Karpas-422 (cell line): Measurements from ENCODE around the gene PGLYRP3. TPM values are rescaled to one million over a fixed set of nuclear protein-coding genes. Genes with fewer than 3 reads are reported as not detected.

Experiments used
- DNase-seq: peaks from one replicate; pipeline ENCODE4 v3.0.0-alpha.2; 2015
- H2AFZ ChIP-seq: fragments of 200-600 bp; sonication (generic); 2 replicates; pipeline ENCODE4 v1.6.1; 2014; ENCODE audit warnings: antibody characterized with exemption, low read length, mixed read lengths
- H3K27ac ChIP-seq: fragments of 200-600 bp; sonication (generic); 2 replicates; pipeline ENCODE4 v1.5.1; 2014; ENCODE audit warnings: mild to moderate bottlenecking, low read length, moderate library complexity
- H3K27me3 ChIP-seq: fragments of 200-600 bp; sonication (generic); 2 replicates; pipeline ENCODE4 v1.6.1; 2014; ENCODE audit warnings: low read length, mixed read lengths
- H3K36me3 ChIP-seq: fragments of 200-600 bp; sonication (generic); 2 replicates; pipeline ENCODE4 v1.6.1; 2014; ENCODE audit warnings: low read length, mixed read lengths; ENCODE audit not compliant: insufficient read depth
- H3K4me1 ChIP-seq: fragments of 200-600 bp; sonication (generic); 2 replicates; pipeline ENCODE4 v1.6.1; 2014; ENCODE audit warnings: mild to moderate bottlenecking, low read length, mixed read lengths
- H3K4me2 ChIP-seq: fragments of 200-600 bp; sonication (generic); 2 replicates; pipeline ENCODE4 v1.6.1; 2014; ENCODE audit warnings: low read length, low read depth, mild to moderate bottlenecking; ENCODE audit not compliant: poor library complexity, severe bottlenecking
- H3K4me3 ChIP-seq: fragments of 200-600 bp; sonication (generic); 2 replicates; pipeline ENCODE4 v1.5.1; 2014; ENCODE audit warnings: mild to moderate bottlenecking, antibody characterized with exemption, low read length, mixed read lengths
- H3K79me2 ChIP-seq: fragments of 200-600 bp; sonication (generic); 2 replicates; pipeline ENCODE4 v1.6.1; 2014; ENCODE audit warnings: mild to moderate bottlenecking, low read length, mixed read lengths
- H3K9ac ChIP-seq: fragments of 200-600 bp; sonication (generic); 2 replicates; pipeline ENCODE4 v1.6.0; 2014; ENCODE audit warnings: low read length
- H3K9me2 ChIP-seq: fragments of 200-600 bp; sonication (generic), shearing (Covaris generic); replicated peaks from 2 replicates; pipeline ENCODE4 v1.6.0; 2014; ENCODE audit warnings: mild to moderate bottlenecking, low read length, moderate library complexity; ENCODE audit not compliant: insufficient read depth
- H3K9me3 ChIP-seq: fragments of 300-700, 200-600 bp; sonication (generic); 2 replicates; pipeline ENCODE4 v1.6.1; 2014; ENCODE audit warnings: low read length, mixed read lengths
- H4K20me1 ChIP-seq: fragments of 200-600 bp; sonication (generic); 2 replicates; pipeline ENCODE4 v1.6.1; 2014; ENCODE audit warnings: mild to moderate bottlenecking, antibody characterized with exemption, low read length, low read depth; ENCODE audit not compliant: insufficient read depth
- total RNA-seq: library from RNA; depleted of rRNA; stranded (reverse); fragments of >200 nt; shearing (Covaris generic); gene quantifications from 2 replicates; pipeline ENCODE4 v1.2.3, GENCODE V29; 2014; ENCODE audit warnings: low replicate concordance

The PGLYRP3 gene
- total RNA-seq, 1 experiment from 2014 or later: not detected

DNA sequence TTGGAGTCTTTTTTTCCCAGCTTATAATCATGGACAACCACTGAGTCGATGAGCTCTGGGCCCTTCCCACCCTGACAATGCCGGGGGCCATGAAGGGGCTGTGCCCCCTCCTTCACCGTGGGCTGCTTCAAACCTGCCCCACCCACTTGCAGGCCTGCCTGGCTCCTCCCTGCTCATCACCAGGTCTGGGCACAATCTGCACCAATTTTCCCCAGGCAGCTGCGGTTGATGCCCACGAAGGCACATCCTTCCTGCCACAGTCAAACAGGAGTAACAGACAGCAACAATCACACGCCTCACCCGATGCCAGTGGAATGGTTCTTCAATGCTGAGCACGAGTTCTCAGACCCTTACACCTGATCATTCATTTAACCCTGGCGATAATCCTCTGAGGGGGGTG, 18.9 kb downstream of the PGLYRP3 start:
- Histone ChIP-seq H3K4me3 (no peak overlapping the region), H3K9ac (no peak overlapping the region), H3K36me3 (no peaks in the 10 kb centered on the region), H2AFZ (no peak overlapping the region), H4K20me1 (no peaks in the 10 kb centered on the region), H3K79me2 (no peaks in the 10 kb centered on the region), H3K4me1 (no peaks in the 10 kb centered on the region), H3K4me2 (no peak overlapping the region), H3K27me3 (no peaks in the 10 kb centered on the region), H3K27ac (no peak overlapping the region), H3K9me2 (no peaks in the 10 kb centered on the region), H3K9me3 (no peaks in the 10 kb centered on the region)
- DNase-seq: no peak

DNA sequence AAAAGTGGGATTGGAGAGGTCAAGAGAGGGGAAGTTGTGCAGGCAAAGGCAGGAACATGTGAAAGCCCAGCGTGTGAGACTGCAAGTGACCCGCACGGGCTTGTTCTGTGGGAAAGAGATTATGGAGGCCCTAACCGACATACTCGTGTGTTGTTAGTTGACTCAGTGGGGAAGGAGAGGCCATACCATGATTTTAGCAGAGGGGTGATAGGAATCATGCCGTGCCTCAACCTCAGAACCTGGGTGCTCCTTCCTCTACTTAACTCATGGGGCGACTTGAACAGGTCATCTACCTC, 19.3 kb downstream of the PGLYRP3 start:
- Histone ChIP-seq H3K36me3 (no peaks in the 10 kb centered on the region), H3K4me1 (no peaks in the 10 kb centered on the region), H3K9ac (no peak overlapping the region), H3K9me3 (no peaks in the 10 kb centered on the region), H3K79me2 (no peaks in the 10 kb centered on the region), H3K4me2 (no peak overlapping the region), H3K4me3 (no peak overlapping the region), H2AFZ (no peak overlapping the region), H3K27ac (no peak overlapping the region), H3K27me3 (no peaks in the 10 kb centered on the region), H4K20me1 (no peaks in the 10 kb centered on the region), H3K9me2 (no peaks in the 10 kb centered on the region)
- DNase-seq: no peak

DNA sequence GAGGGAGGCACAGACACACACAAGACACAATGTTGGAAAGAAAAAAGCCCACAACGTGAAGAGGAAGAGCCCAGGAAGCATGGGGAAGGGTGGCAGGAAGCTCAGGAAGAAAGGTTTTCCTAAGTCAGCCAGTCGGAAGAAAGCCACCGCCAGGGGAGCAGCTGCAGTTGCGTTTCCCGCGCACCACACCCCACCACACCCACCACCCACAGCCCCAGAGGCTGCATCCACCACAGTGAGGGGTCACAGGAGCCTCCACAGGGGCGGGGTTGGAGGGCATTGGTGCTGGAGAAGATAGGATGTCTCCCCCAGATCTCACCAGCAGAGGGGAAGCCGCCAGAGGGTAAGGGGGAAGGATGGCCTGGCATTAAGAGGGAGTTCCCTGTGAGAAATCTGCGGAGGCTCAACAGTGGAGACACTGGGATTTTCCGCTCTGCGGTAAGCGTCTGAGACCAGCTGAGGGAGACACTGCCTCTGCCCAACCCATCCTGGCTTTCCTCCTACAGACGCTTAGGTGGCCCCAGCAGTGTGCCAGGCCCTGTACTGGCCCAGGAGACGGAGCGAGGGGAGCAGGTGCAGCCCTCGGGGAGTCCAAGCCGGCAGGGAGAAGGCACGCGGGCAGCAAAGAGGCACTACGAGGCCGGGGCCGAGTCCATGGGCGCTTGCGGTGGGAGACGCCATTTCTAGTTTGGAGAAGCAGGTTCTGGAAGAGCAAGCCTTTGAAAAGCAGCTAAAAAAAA, 19.8 kb downstream of the PGLYRP3 start:
- Histone ChIP-seq H3K4me1 (no peaks in the 10 kb centered on the region), H3K27ac (no peak overlapping the region), H3K36me3 (no peaks in the 10 kb centered on the region), H3K9me3 (no peaks in the 10 kb centered on the region), H3K9me2 (no peaks in the 10 kb centered on the region), H3K9ac (no peak overlapping the region), H3K79me2 (no peaks in the 10 kb centered on the region), H3K27me3 (no peaks in the 10 kb centered on the region), H2AFZ (no peak overlapping the region), H3K4me3 (no peak overlapping the region), H4K20me1 (no peaks in the 10 kb centered on the region), H3K4me2 (no peak overlapping the region)
- DNase-seq: no peak

DNA sequence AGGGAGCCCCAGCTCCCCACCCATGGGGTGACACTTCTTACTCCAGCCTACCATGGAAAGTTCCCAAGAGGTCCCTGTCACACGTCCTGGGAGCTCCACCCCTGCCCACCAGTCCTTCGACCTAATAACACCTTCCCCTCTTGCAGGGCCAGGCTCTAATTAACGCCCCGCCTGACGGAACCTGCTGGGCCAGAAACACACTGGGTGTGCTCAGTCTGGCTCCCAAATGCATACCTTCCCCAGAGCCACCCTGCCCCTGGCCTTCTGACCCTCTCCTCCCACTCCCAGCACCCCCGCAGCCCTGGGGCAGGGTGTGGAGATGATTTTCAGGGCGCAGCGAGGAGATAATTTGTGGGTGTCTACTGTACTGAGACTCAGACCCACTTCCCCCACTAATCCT, 20.6 kb downstream of the PGLYRP3 start:
- H3K36me3 ChIP-seq: no peaks in the 10 kb centered on the region
- H3K4me2 ChIP-seq: no peak overlapping the region
- no peaks in the 10 kb centered on the region for H3K79me2 ChIP-seq
- no peak overlapping the region for H2AFZ ChIP-seq
- no peak overlapping the region for H3K27ac ChIP-seq
- H3K27me3 ChIP-seq: no peaks in the 10 kb centered on the region
- no peaks in the 10 kb centered on the region for H3K9me3 ChIP-seq
- no peak for DNase-seq
- no peak overlapping the region for H3K4me3 ChIP-seq
- no peaks in the 10 kb centered on the region for H4K20me1 ChIP-seq
- no peak overlapping the region for H3K9ac ChIP-seq
- H3K9me2 ChIP-seq: no peaks in the 10 kb centered on the region
- no peaks in the 10 kb centered on the region for H3K4me1 ChIP-seq

DNA sequence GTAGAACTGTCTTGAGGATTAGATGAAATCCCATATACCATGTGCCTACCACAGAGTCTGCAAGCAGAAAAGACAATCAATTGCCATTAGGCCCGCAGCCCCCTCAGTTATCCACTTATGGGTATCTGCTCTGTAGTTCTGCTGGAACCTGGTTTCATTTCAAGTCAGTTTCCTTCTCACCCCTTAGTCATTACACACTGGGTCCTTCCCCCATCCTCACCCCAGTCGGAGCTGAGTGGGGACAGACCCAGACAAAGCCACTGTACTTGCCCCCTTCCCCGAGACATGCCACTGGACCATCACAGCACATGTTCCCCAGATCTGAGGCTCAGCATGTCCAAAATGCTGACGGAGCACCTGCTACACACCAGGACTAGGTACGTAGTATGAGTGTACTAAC, 21.2 kb downstream of the PGLYRP3 start:
- H3K9ac ChIP-seq: no peak overlapping the region
- H3K27me3 ChIP-seq: no peaks in the 10 kb centered on the region
- no peaks in the 10 kb centered on the region for H4K20me1 ChIP-seq
- no peak overlapping the region for H3K4me2 ChIP-seq
- no peaks in the 10 kb centered on the region for H3K4me1 ChIP-seq
- H3K36me3 ChIP-seq: no peaks in the 10 kb centered on the region
- no peaks in the 10 kb centered on the region for H3K9me2 ChIP-seq
- no peak overlapping the region for H3K4me3 ChIP-seq
- no peak overlapping the region for H2AFZ ChIP-seq
- no peak for DNase-seq
- H3K27ac ChIP-seq: no peak overlapping the region
- H3K9me3 ChIP-seq: no peaks in the 10 kb centered on the region
- no peaks in the 10 kb centered on the region for H3K79me2 ChIP-seq

GRCh38 chr1:153288634-153289275, 24.0 kb downstream of the PGLYRP3 start:
- Histone ChIP-seq H3K36me3 (no peaks in the 10 kb centered on the region), H3K79me2 (no peaks in the 10 kb centered on the region), H3K27me3 (no peaks in the 10 kb centered on the region), H3K4me3 (no peak overlapping the region), H4K20me1 (no peaks in the 10 kb centered on the region), H3K4me2 (no peak overlapping the region), H3K4me1 (no peaks in the 10 kb centered on the region), H3K9ac (no peak overlapping the region), H3K9me2 (no peaks in the 10 kb centered on the region), H3K27ac (no peak overlapping the region), H2AFZ (no peak overlapping the region), H3K9me3 (no peaks in the 10 kb centered on the region)
- DNase-seq: peak; percentile 52

- Histone ChIP-seq H3K27ac (no peak overlapping the region), H3K9me3 (no peaks in the 10 kb centered on the region), H3K4me2 (no peak overlapping the region), H3K4me1 (no peaks in the 10 kb centered on the region), H3K36me3 (no peaks in the 10 kb centered on the region), H3K79me2 (no peaks in the 10 kb centered on the region), H3K9ac (no peak overlapping the region), H3K4me3 (no peak overlapping the region), H4K20me1 (no peaks in the 10 kb centered on the region), H3K9me2 (no peaks in the 10 kb centered on the region), H3K27me3 (no peaks in the 10 kb centered on the region), H2AFZ (no peak overlapping the region)
- peak; percentile 70 for DNase-seq
Observed at GRCh38 chr1:153277852-153278251, 34.9 kb downstream of the PGLYRP3 start.

- Histone ChIP-seq H3K4me2 (no peak overlapping the region), H3K36me3 (no peaks in the 10 kb centered on the region), H3K4me3 (no peak overlapping the region), H2AFZ (no peak overlapping the region), H3K4me1 (no peaks in the 10 kb centered on the region), H3K79me2 (no peaks in the 10 kb centered on the region), H4K20me1 (no peaks in the 10 kb centered on the region), H3K9ac (no peak overlapping the region), H3K27ac (no peak overlapping the region), H3K9me3 (no peaks in the 10 kb centered on the region), H3K9me2 (no peaks in the 10 kb centered on the region), H3K27me3 (no peaks in the 10 kb centered on the region)
- DNase-seq: no peak
Observed at GRCh38 chr1:153272186-153272585, 40.6 kb downstream of the PGLYRP3 start.
